Sigmoid colon (tissue), 7 donors: Measurements from ENCODE around the gene LTF. TPM values are rescaled to one million over a fixed set of nuclear protein-coding genes. Genes with fewer than 3 reads are reported as not detected.
"Not testable (repeated sequence)": the region's sequence is repeated elsewhere in the genome, so short reads cannot be mapped to it uniquely, and the experiment has no call there.

ENCODE experiments used
- DNase-seq: peaks from one replicate; pipeline ENCODE4 v3.0.0-alpha.2; 2019
- H3K27ac ChIP-seq, 4 donors: fragments of 200-600 bp; sonication (generic); one replicate each; pipeline ENCODE4 v1.5.1; 2016 to 2019; ENCODE audit warnings: mild to moderate bottlenecking in 1 of 4
- H3K27me3 ChIP-seq, 3 donors: fragments of 200-600 bp; sonication (generic); one replicate each; pipeline ENCODE4 v1.5.1; 2019; ENCODE audit warnings: mild to moderate bottlenecking in 1 of 3
- H3K36me3 ChIP-seq, 4 donors: fragments of 200-600 bp; sonication (generic); one replicate each; pipeline ENCODE4 v1.5.1; 2016 to 2019
- H3K4me1 ChIP-seq, 4 donors: fragments of 200-600 bp; sonication (generic); one replicate each; pipeline ENCODE4 v1.5.1; 2017 to 2019
- H3K4me3 ChIP-seq, 4 donors: fragments of 200-600 bp; sonication (generic); one replicate each; pipeline ENCODE4 v1.5.1; 2017 to 2019; ENCODE audit warnings: mild to moderate bottlenecking in 2 of 4, moderate library complexity in 1 of 4
- H3K9me3 ChIP-seq, 4 donors: fragments of 200-600 bp in 3 of 4; sonication (generic) in 3 of 4; one replicate each; pipeline versions ENCODE4 v1.5.1 to v1.6.1; 2013 to 2019
- EP300 ChIP-seq, 4 donors: sonication (generic); formaldehyde crosslinking; IDR thresholded peaks; one replicate each; pipeline ENCODE4 v1.6.1; 2017; ENCODE audit warnings: antibody characterized with exemption in 4 of 4
- POLR2A ChIP-seq, 2 donors: fragments of 450-650 bp; IDR thresholded peaks; one replicate each; pipeline ENCODE4 v1.6.1; 2016; ENCODE audit warnings: antibody characterized with exemption in 2 of 2, mild to moderate bottlenecking in 2 of 2, moderate library complexity in 2 of 2
- POLR2AphosphoS5 ChIP-seq, 4 donors: sonication (generic); formaldehyde crosslinking; IDR thresholded peaks; one replicate each; pipeline ENCODE4 v1.6.1; 2017; ENCODE audit warnings: antibody characterized with exemption in 4 of 4
- WGBS, 2 donors: extraction: QIAGEN DNeasy Blood & Tissue Kit; methylation state at CpG; one replicate each; pipeline ENCODE4 v1.1.7; 2013; 5-methylcytosine and 5-hydroxymethylcytosine counted together
- intact Hi-C: fragments of 100-400 bp; cut with DNase I; formaldehyde crosslinking; loops from one replicate; pipeline ENCODE4 v1.15.1; 2023
- polyA plus RNA-seq, 3 donors: library from polyadenylated mRNA; stranded (reverse); fragments of 200-250 nt; gene quantifications; one replicate each; pipeline ENCODE4 v1.2.3, GENCODE V29; 2013
- total RNA-seq, 4 donors: library from RNA; depleted of rRNA; stranded (reverse); fragments of >200 nt; gene quantifications; one replicate each; pipeline ENCODE4 v1.1.0, GENCODE V29; 2016
- TF ChIP-seq, protein P1 (sequence below), 4 experiments: fragments of 450-650 bp in 3 of 4; fragments of 200-600 bp in 1 of 4; IDR thresholded peaks; one replicate each; pipeline ENCODE4 v1.5.1; 2016 to 2019; ENCODE audit warnings: antibody characterized with exemption in 4 of 4, mild to moderate bottlenecking in 3 of 4, moderate library complexity in 2 of 4
- donor health status: healthy with polysubstance abuse.
- donor health status: Bipolar disorder and iron deficiency.
- donor health status: healthy.

The LTF gene
- total and polyA plus RNA-seq, 7 donors, result 0.16 to 38.0 (median 0.36) TPM; not detected in 2

- no peak for TF ChIP-seq POLR2A (IDR thresholded peaks at IDR 0.05)
- TF ChIP-seq POLR2AphosphoS5 (IDR thresholded peaks at IDR 0.05), result no peak
- TF ChIP-seq, protein P1, sequence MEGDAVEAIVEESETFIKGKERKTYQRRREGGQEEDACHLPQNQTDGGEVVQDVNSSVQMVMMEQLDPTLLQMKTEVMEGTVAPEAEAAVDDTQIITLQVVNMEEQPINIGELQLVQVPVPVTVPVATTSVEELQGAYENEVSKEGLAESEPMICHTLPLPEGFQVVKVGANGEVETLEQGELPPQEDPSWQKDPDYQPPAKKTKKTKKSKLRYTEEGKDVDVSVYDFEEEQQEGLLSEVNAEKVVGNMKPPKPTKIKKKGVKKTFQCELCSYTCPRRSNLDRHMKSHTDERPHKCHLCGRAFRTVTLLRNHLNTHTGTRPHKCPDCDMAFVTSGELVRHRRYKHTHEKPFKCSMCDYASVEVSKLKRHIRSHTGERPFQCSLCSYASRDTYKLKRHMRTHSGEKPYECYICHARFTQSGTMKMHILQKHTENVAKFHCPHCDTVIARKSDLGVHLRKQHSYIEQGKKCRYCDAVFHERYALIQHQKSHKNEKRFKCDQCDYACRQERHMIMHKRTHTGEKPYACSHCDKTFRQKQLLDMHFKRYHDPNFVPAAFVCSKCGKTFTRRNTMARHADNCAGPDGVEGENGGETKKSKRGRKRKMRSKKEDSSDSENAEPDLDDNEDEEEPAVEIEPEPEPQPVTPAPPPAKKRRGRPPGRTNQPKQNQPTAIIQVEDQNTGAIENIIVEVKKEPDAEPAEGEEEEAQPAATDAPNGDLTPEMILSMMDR (IDR thresholded peaks at IDR 0.05), result no peak
- TF ChIP-seq EP300 (IDR thresholded peaks at IDR 0.05), result no peak
- DNase-seq, result no peak
- Histone ChIP-seq H3K9me3 (no peaks in the 10 kb centered on the region), H3K4me3 (no peak overlapping the region), H3K27ac (no peak overlapping the region), H3K36me3 (no peaks in the 10 kb centered on the region), H3K27me3 (no peaks in the 10 kb centered on the region), H3K4me1 (no peaks in the 10 kb centered on the region)
- WGBS, 2 donors, result 42 to 82% methylated on average over 10 of the region's 10 CpGs
- intact Hi-C loops, result no loop called here
Observed at GRCh38 chr3:46427916-46428833, 36.5 kb downstream of the LTF start.

DNA sequence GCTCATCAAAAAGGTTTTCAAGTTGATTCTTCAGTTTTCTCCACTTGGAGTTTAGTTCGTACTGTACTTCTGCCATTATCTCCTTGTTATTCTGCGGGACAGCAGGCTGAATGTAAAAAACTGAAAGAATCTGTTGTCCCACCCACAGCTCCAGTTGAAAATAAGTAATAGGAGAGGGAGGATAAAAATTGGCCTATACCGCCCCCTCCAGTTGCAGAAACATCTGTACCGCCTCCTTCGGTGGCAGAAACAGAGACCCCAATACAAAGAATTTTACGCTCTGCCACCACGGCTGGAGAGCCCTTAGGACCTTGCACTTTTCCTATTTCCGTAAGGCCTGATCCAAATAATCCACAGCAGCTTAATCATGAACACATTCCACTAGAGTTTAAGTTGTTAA is 37.3 kb downstream of the LTF start:
- H3K27ac ChIP-seq, H3K27me3 ChIP-seq, H3K36me3 ChIP-seq, intact Hi-C loops, DNase-seq, H3K9me3 ChIP-seq, H3K4me3 ChIP-seq, H3K4me1 ChIP-seq: not testable (repeated sequence)
- 71 to 88% methylated on average over 8 of the region's 8 CpGs for WGBS, 2 donors

DNA sequence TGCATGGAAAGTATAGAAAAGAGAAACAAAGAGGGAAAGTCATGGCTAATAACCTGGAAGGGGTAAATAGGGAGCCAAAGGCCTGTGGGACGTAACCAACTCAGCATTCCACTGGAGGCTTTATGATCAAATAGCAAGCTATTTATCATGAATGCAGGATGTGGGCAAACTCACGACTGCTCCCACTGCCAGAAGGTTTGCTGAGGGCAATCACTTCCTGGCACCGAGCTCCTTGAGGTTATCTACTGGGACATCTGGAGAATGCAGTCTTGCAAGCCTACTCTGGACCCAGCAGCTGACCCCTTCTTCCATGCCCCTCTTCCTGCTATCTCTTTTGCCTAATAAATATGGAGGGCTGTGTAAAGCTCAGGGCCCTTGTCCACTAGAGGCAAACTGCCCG is 38.2 kb downstream of the LTF start:
- H3K36me3 ChIP-seq, H3K4me3 ChIP-seq, intact Hi-C loops, H3K9me3 ChIP-seq, DNase-seq, H3K27me3 ChIP-seq, H3K27ac ChIP-seq, H3K4me1 ChIP-seq: not testable (repeated sequence)
- 35 to 53% methylated on average over 4 of the region's 4 CpGs for WGBS, 2 donors

- WGBS, 2 donors, result 83 to 91% methylated on average over 5 of the region's 5 CpGs
- no peaks in the 10 kb centered on the region for H3K9me3 ChIP-seq
- no peak overlapping the region for H3K4me3 ChIP-seq
- no peaks in the 10 kb centered on the region for H3K4me1 ChIP-seq
- no peak for DNase-seq
- H3K36me3 ChIP-seq, result no peaks in the 10 kb centered on the region
- no peak overlapping the region for H3K27ac ChIP-seq
- intact Hi-C loops, result no loop called here
- H3K27me3 ChIP-seq, result no peaks in the 10 kb centered on the region
- TF ChIP-seq POLR2A (IDR thresholded peaks at IDR 0.05), result no peak
Observed at GRCh38 chr3:46423588-46423987, 41.1 kb downstream of the LTF start.

DNA sequence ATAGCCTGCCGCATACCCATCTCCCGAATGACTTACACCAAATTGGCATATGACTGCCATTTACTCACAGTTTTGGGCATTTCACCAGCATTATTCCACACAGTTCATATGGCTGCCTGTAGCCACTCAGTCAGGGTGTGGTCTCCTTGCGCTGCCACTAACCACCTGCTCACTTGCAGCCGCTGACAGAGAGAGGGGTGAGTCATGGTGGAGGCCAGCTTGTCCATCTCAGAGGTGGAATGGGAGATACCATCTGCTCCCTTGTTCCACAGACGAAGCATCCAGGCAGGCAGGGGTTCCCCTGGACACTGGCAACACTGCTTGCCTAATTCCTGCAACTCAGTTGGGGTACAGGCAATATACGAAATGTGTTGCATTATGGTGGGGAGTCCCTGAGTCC is 42.1 kb downstream of the LTF start:
- no peaks in the 10 kb centered on the region for H3K36me3 ChIP-seq
- intact Hi-C loops, result no loop called here
- TF ChIP-seq, protein P1 (IDR thresholded peaks at IDR 0.05), result no peak
- TF ChIP-seq POLR2A (IDR thresholded peaks at IDR 0.05), result no peak
- TF ChIP-seq POLR2AphosphoS5 (IDR thresholded peaks at IDR 0.05), result no peak
- no peak for TF ChIP-seq EP300 (IDR thresholded peaks at IDR 0.05)
- no peak overlapping the region for H3K4me3 ChIP-seq
- H3K9me3 ChIP-seq, result no peaks in the 10 kb centered on the region
- no peaks in the 10 kb centered on the region for H3K4me1 ChIP-seq
- WGBS, 2 donors, result 36 to 77% methylated on average over 6 of the region's 6 CpGs
- H3K27ac ChIP-seq, result no peak overlapping the region
- DNase-seq, result no peak
- H3K27me3 ChIP-seq, result no peaks in the 10 kb centered on the region

- no peak overlapping the region for H3K27ac ChIP-seq
- no peak for DNase-seq
- no peaks in the 10 kb centered on the region for H3K4me1 ChIP-seq
- no peaks in the 10 kb centered on the region for H3K27me3 ChIP-seq
- H3K4me3 ChIP-seq, result no peak overlapping the region
- TF ChIP-seq, protein P1 (IDR thresholded peaks at IDR 0.05), result no peak
- TF ChIP-seq POLR2AphosphoS5 (IDR thresholded peaks at IDR 0.05) (no peak), POLR2A (IDR thresholded peaks at IDR 0.05) (no peak), EP300 (IDR thresholded peaks at IDR 0.05) (no peak)
- no peaks in the 10 kb centered on the region for H3K36me3 ChIP-seq
- H3K9me3 ChIP-seq, result no peaks in the 10 kb centered on the region
- intact Hi-C loops, result no loop called here
- 90 to 91% methylated on average over 2 of the region's 2 CpGs for WGBS, 2 donors
Observed at GRCh38 chr3:46420931-46421330, 43.8 kb downstream of the LTF start.
